K562 (cell line): ENCODE data around the gene GMDS. TPM values are rescaled to one million over a fixed set of nuclear protein-coding genes. Genes with fewer than 3 reads are reported as not detected.

Experiments used
- ATAC-seq: fragments of 200-7000 bp; cut with Tn5 transposase; 3 replicates; pipeline ENCODE4 v1.9.1; 2020; ENCODE audit warnings: moderate library complexity
- BruUV-seq: library from RNA; stranded (reverse); fragments of 400-500 nt; replicated peaks from 2 replicates; lab custom pipeline; 2021; lab: Mats Ljungman, UMichigan
- CTCF ChIA-PET: fragments of 300-600 bp; formaldehyde crosslinking; extraction: SDS; loops from one replicate; lab custom pipeline; 2021; ENCODE audit warnings: low intra/inter-chr PET ratio; lab: Yijun Ruan, JAX
- POLR2A ChIA-PET: fragments of 300-600, 350-650 bp; sonication (Branson Sonifier 250); formaldehyde crosslinking; extraction: SDS; loops from one replicate; lab custom pipeline; 2021; ENCODE audit warnings: antibody characterized with exemption, inconsistent platforms; lab: Yijun Ruan, JAX
- DNase-seq, 4 experiments: peaks; one replicate each; pipeline versions ENCODE4 v3.0.0 to v3.0.0-alpha.2; 2011 to 2018; ENCODE audit warnings: low spot score in 3 of 4, mixed read lengths in 3 of 4; ENCODE audit errors: extremely low read depth in 1 of 4
- FAIRE-seq: peaks from 2 replicates; lab custom pipeline; 2011; peaks lifted over from hg19 to GRCh38; lab: Jason Lieb, UNC
- H2AFZ ChIP-seq: 2 replicates; pipeline ENCODE4 v1.6.0; 2011; ENCODE audit warnings: low read depth, low read length, control low read depth, inconsistent platforms
- H3K27ac ChIP-seq: fragments of 200-600 bp; 3 replicates; pipeline ENCODE4 v1.8.0; 2011; ENCODE audit warnings: low read depth, mild to moderate bottlenecking, control low read depth, inconsistent platforms, low read length, moderate library complexity, mixed read lengths; ENCODE audit errors: extremely low read depth
- H3K27me3 ChIP-seq, 2 experiments: fragments of 300-600 bp in 1 of 2; 2 replicates in 1 of 2; 3 replicates in 1 of 2; pipeline versions ENCODE4 v1.6.0 to v1.8.0; 2011; ENCODE audit warnings: inconsistent platforms in 2 of 2, low read length in 2 of 2, mild to moderate bottlenecking in 1 of 2, mixed read lengths in 1 of 2, moderate library complexity in 1 of 2; ENCODE audit not compliant: control insufficient read depth in 2 of 2, insufficient read depth in 2 of 2
- H3K36me3 ChIP-seq: fragments of 300-600 bp; 3 replicates; pipeline ENCODE4 v1.8.0; 2011; ENCODE audit warnings: mild to moderate bottlenecking, low read length, inconsistent platforms; ENCODE audit not compliant: control insufficient read depth, insufficient read depth
- H3K4me1 ChIP-seq, 2 experiments: fragments of 200-600 bp in 1 of 2; replicated peaks in 1 of 2; 2 replicates in 1 of 2; 3 replicates in 1 of 2; pipeline versions ENCODE4 v1.5.1 to v1.8.0; 2011; ENCODE audit warnings: inconsistent platforms in 2 of 2, low read length in 2 of 2, mild to moderate bottlenecking in 1 of 2, mixed read lengths in 1 of 2, moderate library complexity in 1 of 2; ENCODE audit not compliant: control insufficient read depth in 2 of 2, insufficient read depth in 2 of 2
- H3K4me2 ChIP-seq: 2 replicates; pipeline ENCODE4 v1.6.1; 2011; ENCODE audit warnings: low read length, control low read depth, inconsistent platforms, mixed read lengths; ENCODE audit not compliant: insufficient read depth
- H3K4me3 ChIP-seq: fragments of 200-600 bp; sonication (generic), shearing (Covaris generic); 2 replicates; pipeline ENCODE4 v1.5.1; 2016; ENCODE audit warnings: control low read depth, inconsistent platforms
- H3K79me2 ChIP-seq: fragments of 200-600 bp; 3 replicates; pipeline ENCODE4 v1.8.0; 2011; ENCODE audit warnings: low read length, inconsistent platforms; ENCODE audit not compliant: control insufficient read depth, insufficient read depth
- H3K9ac ChIP-seq, 2 experiments: 2 replicates each; pipeline versions ENCODE4 v1.6.0 to v1.6.1; 2011; ENCODE audit warnings: low read depth in 2 of 2, low read length in 2 of 2, control low read depth in 1 of 2, inconsistent platforms in 1 of 2, mild to moderate bottlenecking in 1 of 2, mixed read lengths in 1 of 2; ENCODE audit not compliant: insufficient read depth in 1 of 2
- H3K9me1 ChIP-seq: one replicate; pipeline ENCODE4 v1.6.0; 2011; ENCODE audit warnings: inconsistent platforms, mild to moderate bottlenecking, low read length, moderate library complexity; ENCODE audit not compliant: control insufficient read depth, insufficient read depth
- H3K9me3 ChIP-seq: replicated peaks from 2 replicates; pipeline ENCODE4 v1.5.1; 2011; ENCODE audit warnings: low read depth, low read length, inconsistent platforms; ENCODE audit not compliant: control insufficient read depth, insufficient read depth
- H4K20me1 ChIP-seq: replicated peaks from 2 replicates; pipeline ENCODE4 v1.6.1; 2011; ENCODE audit warnings: low read length, inconsistent platforms, mixed read lengths; ENCODE audit not compliant: control insufficient read depth, insufficient read depth
- FOXA1 ChIP-seq: fragments of 450-650 bp; IDR thresholded peaks from 2 replicates; pipeline ENCODE4 v1.6.1; 2016; ENCODE audit warnings: mild to moderate bottlenecking, borderline replicate concordance
- HMGN3 ChIP-seq: IDR thresholded peaks from 2 replicates; pipeline ENCODE4 v1.6.1; 2011; ENCODE audit warnings: borderline replicate concordance, low read depth, mild to moderate bottlenecking, mixed read lengths, low read length; ENCODE audit not compliant: insufficient read length; ENCODE audit errors: extremely low read depth
- MLX ChIP-seq, 2 experiments: fragments of 450-650 bp in 1 of 2; sonication (generic) in 1 of 2; formaldehyde crosslinking; conservative IDR thresholded peaks; 2 replicates each; pipeline versions ENCODE4 v1.4.0 to v1.8.1; 2020 to 2022; ENCODE audit warnings: mild to moderate bottlenecking in 1 of 2, missing genetic modification reagents in 1 of 2
- NBN ChIP-seq: fragments of 450-650 bp; IDR thresholded peaks from 2 replicates; pipeline ENCODE4 v1.6.1; 2016; ENCODE audit warnings: low read depth, mild to moderate bottlenecking
- RBM25 ChIP-seq: fragments of 200-400 bp; formaldehyde crosslinking; IDR thresholded peaks from 2 replicates; pipeline ENCODE4 v1.6.1; 2018; ENCODE audit warnings: low read length, low read depth, moderate library complexity; ENCODE audit not compliant: severe bottlenecking
- RFX7 ChIP-seq: fragments of 250-450 bp; sonication (Bioruptor Pico); IDR thresholded peaks from 2 replicates; pipeline ENCODE4 v1.5.1; 2021; ENCODE audit warnings: mild to moderate bottlenecking
- SAFB ChIP-seq: fragments of 200-400 bp; formaldehyde crosslinking; IDR thresholded peaks from 2 replicates; pipeline ENCODE4 v1.6.1; 2017; ENCODE audit warnings: low read depth, low read length, borderline replicate concordance
- ZKSCAN3 ChIP-seq: fragments of 250-450 bp; sonication (Bioruptor Pico); IDR thresholded peaks from 2 replicates; pipeline ENCODE4 v1.4.0; 2020
- ZSCAN29 ChIP-seq: fragments of 450-650 bp; IDR thresholded peaks from 2 replicates; pipeline ENCODE4 v1.6.1; 2017
- WGBS: fragments of 100-300 bp; shearing (Covaris generic); methylation state at CpG from one replicate; pipeline ENCODE4 v1.1.6; 2016; ENCODE audit warnings: low coverage, mixed read lengths; ENCODE audit not compliant: insufficient coverage; ENCODE audit errors: missing lambda C conversion rate; 5-methylcytosine and 5-hydroxymethylcytosine counted together
- in situ Hi-C: fragments of 300-500 bp; cut with MboI; formaldehyde crosslinking; loops from 4 replicates; pipeline ENCODE4 v1.15.0; 2018; ENCODE audit warnings: inconsistent platforms, mixed read lengths
- intact Hi-C: fragments of 100-400 bp; cut with micrococcal nuclease; formaldehyde crosslinking; loops from 2 replicates; pipeline ENCODE4 v1.14.2; 2022
- polyA plus RNA-seq, 8 experiments: library from polyadenylated mRNA; depleted of rRNA in 4 of 8; stranded (reverse) in 5 of 8; unstranded in 3 of 8; fragments of >200 nt; fragmentation: Nextera tagmentation in 2 of 8; fragmentation: Illumina TruSeq in 1 of 8; extraction: Ambion mirVana in 2 of 8; extraction: Trizol in 1 of 8; gene quantifications; 2 replicates each; pipeline versions ENCODE4 v1.2.1 to v1.2.3, GENCODE V29; 2011 to 2014; ENCODE audit warnings: inconsistent platforms in 1 of 8, missing spikeins in 1 of 8
- total RNA-seq, 7 experiments: library from RNA; depleted of rRNA in 6 of 7; stranded (reverse); fragments of >200 nt in 6 of 7; fragmentation: Illumina TruSeq in 2 of 7; extraction: Trizol in 2 of 7; gene quantifications; 2 replicates each; pipeline versions ENCODE4 v1.2.1 to v1.2.3, GENCODE V29; 2011 to 2021; ENCODE audit warnings: low replicate concordance in 1 of 7

Gene GMDS
- total and polyA plus RNA-seq, 9 of the 15 experiments (the other 6 are each of a cell fraction or from before 2014, with no cell fraction given), result 0.48 to 31.8 (median 13.4) TPM

- H3K4me2 ChIP-seq, result no peak overlapping the region
- no peak overlapping the region for H2AFZ ChIP-seq
- in situ Hi-C loops, result no loop called here
- POLR2A ChIA-PET, result interaction anchor here (0.8 to 1.9 kb wide), 3 partner anchors 9 to 28 kb away, joined by 3 to 6 read pairs (median 4); no protein-coding TSS in a partner anchor
- ATAC-seq, result no peak
- H4K20me1 ChIP-seq, result no peaks in the 10 kb centered on the region; the same call in 1 of the 2 replicates
- no peaks in the 10 kb centered on the region for H3K9me3 ChIP-seq
- H3K79me2 ChIP-seq, result no peaks in the 10 kb centered on the region
- no peaks in the 10 kb centered on the region for H3K4me1 ChIP-seq
- CTCF ChIA-PET, result no interaction called here
- no TSS peak for BruUV-seq
- H3K4me3 ChIP-seq, result no peak overlapping the region
- no peak for TF ChIP-seq RFX7 (CRISPR knock-in tag)
- TF ChIP-seq SAFB, result no peak
- no peak for TF ChIP-seq HMGN3
- no peak for TF ChIP-seq ZKSCAN3 (CRISPR knock-in tag)
- TF ChIP-seq MLX (CRISPR knock-in tag; conservative IDR thresholded peaks at IDR 0.05), result no peak
- TF ChIP-seq RBM25, result no peak
- no peak for TF ChIP-seq ZSCAN29
- TF ChIP-seq NBN, result no peak
- TF ChIP-seq FOXA1, result no peak
- TF ChIP-seq, all 486 proteins: peak for 0
- Histone ChIP-seq H3K36me3 (no peaks in the 10 kb centered on the region), H3K27ac (no peak overlapping the region), H3K27me3 (peaks cover 0 to 13% of the 10 kb centered on the region in 2 experiments; a peak in 3 of 5 replicates), H3K9ac (no peak overlapping the region), H3K9me1 (no peaks in the 10 kb centered on the region)
- FAIRE-seq, result no peak
- WGBS, result 3% methylated on average over 3 of the region's 3 CpGs
- intact Hi-C loops, result no loop called here
- DNase-seq, result no peak
These were observed 256.6 kb downstream of the GMDS start for GRCh38 chr6:1988843-1989242.
